T-helper 9 cell (primary cell): Measurements from ENCODE around the gene CCRL2.
"Not testable (repeated sequence)": the region's sequence is repeated elsewhere in the genome, so short reads cannot be mapped to it uniquely, and the experiment has no call there.

Source experiments
- DNase-seq: peaks from one replicate; pipeline ENCODE4 v3.0.0-alpha.2; 2020

CCRL2 gene

DNA sequence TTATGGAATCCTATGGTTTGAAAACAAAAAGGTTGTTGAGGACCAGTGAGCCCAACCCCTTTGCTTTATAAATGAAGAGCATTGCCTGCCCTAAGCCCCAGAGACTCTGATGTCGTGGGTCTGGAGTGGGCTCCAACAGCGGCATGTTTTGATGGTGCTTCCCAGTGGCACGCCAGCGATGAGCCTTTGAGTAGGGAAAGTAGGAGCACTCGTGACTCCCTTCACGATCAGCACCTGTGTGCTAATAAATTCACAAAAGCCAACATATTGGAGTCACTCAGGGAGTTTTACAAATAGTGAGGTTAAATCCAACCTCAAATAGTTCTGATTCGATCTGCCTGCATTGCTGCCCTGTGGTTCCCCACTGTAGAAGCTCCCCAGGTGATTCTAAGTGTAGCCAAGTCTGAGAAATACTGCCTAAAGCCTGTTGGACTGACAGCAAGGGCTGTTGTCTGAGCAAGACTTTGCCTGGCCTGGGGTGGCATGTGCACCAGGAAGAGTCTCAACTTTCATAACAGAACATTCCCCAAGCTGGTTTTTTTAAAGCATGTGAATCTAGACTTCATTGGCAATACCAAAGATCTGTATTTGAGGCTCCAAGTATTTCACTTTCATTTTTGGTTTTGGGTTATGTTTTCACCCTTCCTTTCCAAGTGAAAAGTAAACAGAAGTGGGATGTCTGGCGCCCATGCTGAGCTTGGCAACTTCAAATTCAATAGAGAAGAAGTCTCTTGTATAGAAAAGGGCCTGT is 26.4 kb upstream of the CCRL2 start:
- no peak for DNase-seq

DNA sequence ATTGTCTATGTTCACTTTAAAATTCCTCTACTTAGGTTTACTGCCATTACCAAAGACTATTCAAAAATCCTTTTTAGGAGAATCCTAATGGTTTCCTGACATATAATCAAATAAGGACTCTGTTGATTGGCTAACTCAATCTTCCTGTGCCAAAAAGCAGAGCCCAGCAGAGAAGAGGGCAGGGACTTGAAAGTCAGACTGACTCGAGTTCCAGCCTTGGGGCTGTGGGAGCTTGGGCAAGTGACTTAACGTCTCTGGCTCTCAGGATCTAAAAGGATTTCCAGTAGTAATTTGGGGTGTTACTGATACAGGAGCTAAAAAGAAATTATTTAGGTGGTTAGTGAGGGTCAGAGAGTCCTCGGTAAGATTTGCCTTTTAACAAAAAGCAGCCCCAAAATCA is 25.4 kb upstream of the CCRL2 start:
- no peak for DNase-seq

DNA sequence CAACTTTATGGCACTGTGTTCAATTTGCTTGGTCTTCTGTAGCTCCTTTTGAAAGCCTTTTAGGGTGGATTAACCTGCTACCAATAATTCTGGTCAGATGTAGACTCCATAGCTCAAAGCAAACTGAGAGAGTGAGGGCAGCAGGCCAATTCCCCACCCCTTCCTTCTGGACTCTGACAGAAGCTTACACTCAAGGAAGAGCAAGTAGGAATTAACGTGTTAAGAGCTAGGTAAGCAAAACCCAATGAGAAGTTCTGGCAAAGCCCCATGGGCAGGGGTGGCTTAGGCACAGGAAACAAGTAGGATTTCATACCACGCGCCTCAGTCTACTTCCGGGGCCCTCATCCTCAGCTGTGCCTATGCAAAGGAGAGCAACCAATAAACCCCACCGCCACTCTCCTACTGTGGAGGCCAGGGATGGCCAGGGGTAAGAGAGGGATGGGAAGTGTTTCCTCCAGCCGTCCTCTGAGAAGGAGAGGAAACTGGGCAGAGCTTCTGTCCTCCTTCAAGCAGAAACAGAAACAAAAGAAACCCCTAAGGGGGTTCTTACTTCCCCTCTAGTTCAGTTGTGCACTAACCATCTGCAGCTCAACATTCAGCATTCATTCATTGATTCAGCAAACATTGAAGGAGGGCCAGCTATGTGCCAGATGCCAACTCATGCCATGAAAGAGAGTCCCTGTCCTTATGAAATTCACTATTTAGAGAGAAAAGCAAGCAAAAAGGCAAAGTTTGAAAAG is 23.7 kb upstream of the CCRL2 start:
- no peak for DNase-seq

DNA sequence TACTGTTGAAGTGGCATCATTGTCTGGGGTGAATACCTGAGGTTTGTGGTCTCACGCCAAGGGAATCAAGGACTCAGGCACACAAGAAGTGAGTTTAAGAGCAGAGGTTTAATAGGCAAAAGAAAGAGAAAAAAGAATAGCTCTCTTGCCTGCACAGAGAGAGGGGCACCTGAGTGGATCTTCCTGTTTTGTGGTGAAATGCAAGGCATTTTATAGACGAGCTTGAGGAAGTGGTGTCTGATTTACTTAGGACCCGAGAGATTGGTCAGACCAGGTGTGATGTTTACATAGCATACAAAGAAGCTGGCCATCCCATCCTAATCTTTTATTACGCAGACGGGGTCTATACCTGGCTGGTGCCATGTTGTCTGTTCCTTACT is 23.1 kb upstream of the CCRL2 start:
- DNase-seq = no peak

DNA sequence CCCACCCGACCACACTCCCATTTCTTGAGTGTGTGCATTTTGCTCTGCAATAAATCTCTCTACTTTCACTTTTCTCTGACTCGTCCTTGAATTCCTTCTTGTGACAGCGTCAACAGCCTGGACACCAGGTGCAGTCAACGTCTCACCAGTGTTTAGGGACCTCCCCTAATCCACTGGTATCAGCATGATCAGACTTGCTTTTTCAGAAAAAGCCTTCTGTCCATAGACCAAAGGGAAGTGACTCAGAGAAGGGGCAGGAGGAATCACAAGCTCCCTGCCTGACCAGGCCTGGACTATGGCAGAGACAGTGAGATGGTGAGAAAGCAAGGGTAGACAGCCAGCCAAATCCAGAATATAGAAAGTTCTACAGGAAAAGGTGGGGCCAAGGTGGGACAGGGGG is 20.9 kb upstream of the CCRL2 start:
- no peak for DNase-seq

DNA sequence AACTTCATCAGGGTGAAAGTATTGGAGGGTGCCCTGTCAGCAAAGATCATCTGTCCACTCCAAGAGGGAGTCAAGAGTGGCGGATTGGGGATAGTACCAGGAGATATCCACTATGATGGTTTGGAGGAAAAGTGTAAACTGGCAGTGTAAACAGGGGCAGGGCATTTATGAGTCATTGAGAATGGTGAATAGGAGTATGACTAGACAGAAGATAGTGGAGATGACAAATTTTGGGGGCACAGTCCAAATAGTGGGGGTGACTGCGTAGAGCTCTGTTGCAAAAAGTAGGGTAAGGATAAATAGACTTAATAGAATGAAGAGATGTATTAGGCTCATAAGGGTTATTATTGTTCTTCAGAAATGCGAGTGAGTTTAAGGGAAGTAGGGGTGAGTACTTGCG is 18.2 kb upstream of the CCRL2 start:
- not testable (repeated sequence) for DNase-seq

DNA sequence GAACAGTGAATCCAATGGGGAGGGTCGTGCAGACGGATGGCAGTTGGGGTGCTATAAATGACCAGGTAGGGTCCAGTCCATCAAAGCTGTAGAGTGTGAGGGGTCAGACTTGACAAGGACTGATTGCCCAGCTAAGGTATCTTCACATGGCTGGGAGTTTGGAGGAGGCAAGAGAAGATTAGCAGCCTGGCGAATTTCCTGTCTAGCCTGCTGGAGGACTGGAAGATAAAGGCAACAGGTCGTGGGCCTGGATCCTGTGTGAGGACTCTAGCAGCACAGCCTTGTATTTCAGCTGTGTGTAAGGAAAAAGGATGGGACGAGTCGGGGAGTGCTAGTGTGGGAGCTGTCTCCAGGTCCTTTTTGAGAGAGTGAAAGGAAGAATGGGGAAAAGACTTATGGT is 17.8 kb upstream of the CCRL2 start:
- no peak for DNase-seq

DNA sequence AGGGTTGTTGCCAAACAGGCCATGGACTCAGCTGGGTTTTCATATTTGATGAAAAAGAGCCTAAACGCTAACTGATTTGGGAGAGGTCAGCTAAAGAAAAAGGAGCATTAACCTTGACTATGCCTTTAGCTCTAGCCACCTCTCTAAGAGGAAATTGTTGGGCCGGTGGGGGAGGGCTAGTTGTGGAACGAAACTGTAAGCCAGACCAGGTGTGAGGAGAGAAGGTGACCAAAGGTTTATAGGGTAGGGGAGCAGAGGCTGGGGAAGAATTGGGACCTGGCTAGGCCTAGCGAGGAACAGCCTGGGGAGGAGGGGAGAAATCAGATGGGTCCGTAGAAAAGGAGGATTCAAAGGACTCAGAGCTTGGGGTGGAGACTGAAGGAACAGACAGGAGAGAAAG is 15.5 kb upstream of the CCRL2 start:
- DNase-seq = not testable (repeated sequence)

DNA sequence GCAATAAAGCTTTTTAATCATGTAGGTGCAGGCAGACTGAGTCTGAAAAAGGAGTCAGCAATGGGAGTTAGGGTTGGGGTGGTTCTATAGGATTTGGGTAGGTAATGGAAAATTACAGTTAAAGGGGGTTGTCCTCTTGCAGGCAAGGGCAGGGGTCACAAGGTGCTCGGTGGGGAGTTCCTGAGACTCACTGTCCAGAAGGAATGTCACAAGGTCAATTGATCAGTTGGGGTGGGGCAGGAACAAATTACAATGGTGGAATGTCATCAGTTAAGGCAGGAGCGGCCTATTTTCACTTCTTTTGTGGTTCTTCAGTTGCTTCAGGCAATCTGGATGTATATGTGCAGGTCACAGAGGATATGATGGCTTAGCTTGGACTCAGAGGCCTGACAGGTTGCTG is 14.0 kb upstream of the CCRL2 start:
- no peak for DNase-seq

DNA sequence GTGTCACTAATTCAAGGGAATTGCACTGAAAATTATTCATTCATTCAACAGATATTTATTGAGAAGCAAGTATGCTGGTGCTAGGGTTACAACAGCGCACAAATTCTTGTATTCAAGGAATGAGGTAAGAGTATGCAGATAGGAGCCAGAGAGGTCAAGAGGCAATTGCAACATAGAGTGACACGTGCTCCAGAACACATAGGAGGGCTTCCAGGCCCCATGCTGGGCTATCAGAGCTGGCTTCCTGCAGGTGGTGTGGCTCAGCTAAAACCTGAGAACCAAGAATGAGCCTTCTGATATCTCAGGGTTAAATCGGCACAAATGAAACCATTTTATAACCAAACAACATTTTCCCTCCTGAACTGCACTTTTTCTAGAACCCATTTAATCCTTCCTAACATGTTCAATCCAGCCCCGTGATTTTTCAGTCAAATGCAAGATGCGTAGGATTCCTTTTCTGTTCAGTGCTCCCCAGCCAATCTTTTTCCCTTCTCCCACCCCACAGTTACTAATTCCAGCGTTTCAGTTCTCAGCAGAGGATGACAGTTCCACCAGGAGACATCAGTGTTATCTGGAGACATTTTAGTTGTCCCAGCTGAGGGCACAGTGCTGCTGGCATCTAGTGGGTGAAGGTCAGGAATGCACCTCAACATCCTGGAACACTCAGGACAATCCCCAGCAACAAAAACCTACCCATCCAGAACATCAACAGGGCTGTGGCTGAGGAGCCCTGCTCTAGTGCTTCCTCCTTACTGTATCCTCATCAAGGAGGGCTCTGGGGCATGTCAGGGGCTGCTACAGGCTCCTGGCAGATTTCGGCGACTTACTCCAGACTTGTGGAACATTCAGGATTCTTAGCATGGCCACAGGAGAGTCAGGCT is 13.3 kb upstream of the CCRL2 start:
- no peak for DNase-seq

DNA sequence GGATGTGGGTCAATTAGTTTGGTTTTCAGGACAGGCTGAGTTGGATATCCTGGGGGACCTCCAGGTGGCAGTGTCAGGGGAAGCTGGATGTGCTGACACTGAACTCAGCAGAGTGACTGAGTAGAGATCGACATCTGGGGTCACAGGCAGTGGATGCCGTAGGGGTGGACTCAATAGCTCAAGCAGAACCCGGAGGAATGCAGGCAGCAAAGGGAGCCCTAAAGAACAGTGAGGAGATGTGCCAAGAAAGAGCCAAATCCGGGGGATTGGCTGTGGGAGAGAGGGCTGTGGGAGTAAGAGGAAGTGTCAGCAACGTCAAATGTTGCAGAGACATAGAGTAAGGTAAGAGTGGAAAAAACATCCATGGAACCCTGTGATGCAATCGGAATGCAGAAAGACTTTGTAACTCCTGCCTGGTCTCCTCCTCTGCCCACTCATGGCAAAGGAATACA is 11.8 kb upstream of the CCRL2 start:
- no peak for DNase-seq

DNA sequence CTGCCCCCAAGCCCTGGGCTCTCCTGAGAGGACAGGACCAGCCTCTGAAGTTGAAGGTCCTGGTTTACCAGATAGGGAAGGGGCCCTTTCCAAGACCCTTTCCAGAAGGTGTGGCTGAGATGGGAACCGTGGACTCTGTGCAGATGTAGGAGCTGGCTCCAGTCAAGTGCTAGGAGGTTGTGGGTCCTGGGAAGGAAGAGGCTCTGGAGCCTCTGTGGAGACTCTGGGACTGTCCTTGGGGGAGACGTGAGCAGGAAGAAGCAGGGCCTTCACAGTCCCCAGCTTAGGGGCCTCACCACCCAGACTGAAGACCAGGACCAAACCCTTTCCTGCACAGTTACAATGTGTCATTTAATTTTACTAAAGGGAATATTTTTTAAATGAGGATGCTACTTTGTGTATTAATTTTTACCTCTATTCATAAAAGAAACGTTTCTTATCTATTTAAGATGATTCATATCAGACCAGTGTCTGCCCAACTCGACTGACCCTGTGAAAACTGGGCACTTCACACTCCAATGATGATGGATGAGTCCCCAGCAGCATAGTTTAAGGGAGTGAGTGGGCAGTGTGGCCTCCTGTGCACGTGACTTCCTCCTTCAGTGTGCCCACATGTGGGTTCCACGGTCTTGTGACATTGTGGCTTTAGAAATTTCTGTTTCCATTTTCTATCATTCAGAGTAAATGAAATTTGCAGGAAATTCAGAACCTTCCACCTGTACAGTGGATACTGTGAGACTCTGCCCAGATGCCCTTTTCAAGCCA is 11.1 kb upstream of the CCRL2 start:
- no peak for DNase-seq

DNA sequence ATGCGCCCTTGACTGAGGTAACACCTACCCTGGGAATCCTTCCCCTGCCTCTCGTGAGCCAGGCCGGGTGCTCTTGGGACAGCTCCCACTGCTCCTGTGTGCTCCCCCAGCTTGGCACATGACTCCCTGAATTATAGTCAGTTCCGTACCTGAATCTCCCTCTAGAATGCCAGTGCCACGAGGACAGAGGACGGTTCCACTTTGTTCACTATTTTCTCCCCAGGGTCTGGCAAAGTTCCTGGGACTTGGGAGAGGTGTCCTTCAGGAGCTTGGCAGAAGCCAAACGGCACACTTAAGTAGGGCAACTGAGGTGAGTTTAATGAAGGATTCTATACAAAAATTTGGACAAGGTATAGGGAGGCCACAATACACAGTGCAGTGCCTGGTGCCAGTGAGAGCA is 9.9 kb upstream of the CCRL2 start:
- no peak for DNase-seq

DNA sequence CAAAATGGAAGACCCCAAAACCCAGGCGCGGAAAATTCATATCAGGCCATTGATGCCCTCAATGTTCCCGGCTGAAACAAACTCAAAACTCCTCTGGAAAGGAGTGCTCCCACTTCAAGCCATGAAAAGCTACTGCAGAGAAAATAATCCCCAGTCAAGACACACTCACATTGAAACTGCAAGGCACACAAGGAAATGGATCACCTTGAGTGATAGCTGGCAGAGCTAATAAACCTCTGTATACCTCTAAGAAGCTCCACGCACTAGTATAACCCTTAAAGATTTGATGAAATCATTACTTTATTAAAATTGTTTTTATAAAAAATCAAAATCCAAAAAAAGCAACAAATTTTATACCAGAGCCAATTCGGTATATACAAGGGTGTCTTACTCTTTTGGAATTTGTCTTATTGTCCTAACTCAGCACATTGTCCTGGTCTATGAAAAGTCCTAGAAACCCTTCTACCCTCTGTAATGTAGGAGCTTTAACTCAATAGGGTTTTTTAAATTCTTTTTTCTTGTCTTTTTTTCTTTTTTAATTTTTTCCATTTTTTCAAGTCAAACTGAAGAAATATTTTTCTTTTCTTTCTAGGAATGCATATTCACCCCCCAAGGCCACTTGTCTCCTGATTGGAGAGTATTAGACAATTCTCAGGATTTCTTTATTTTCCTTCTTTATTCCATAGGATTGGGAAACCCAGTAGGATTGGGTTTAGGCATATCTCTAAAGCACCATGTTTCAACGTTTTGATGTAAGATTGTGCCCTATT is 8.7 kb upstream of the CCRL2 start:
- DNase-seq = no peak

DNA sequence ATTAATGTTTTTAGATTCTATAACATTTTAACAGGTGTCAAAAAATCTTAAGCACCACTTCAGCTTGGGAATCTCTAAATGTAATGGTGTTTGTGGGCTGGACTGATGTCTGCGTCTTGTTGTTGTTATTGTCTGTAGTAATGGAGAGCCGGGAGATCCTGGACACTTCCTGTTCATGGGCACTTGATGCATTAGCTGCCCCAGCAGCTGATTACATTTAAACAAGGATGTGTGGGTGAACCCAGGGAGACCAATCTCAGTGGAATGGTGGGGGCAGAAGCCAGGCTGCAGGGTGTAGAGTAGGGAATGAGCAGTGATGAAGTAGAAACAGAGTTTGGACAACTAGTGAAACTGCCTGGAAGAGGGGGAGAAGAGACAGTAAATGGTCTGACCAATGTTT is 8.0 kb upstream of the CCRL2 start:
- DNase-seq = no peak

DNA sequence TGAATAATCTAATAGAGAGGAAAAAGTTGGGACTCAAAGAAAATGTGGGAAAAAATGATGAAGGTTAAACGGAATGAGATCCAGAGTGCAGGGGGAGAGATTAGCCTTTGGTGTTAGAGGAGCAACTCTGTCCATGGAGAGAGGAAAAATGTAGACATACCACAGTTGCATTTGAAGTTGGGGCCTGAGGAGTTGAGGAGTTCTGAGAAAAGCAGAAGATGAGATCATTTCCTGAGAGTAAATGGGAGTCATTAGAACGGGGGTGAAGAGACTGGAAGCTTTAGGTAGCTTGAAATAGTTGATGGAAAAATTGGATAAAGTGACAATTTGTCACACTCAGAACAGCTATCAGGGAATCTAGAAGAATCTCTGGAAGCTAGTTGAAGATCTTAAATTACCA is 7.5 kb upstream of the CCRL2 start:
- DNase-seq = no peak

DNA sequence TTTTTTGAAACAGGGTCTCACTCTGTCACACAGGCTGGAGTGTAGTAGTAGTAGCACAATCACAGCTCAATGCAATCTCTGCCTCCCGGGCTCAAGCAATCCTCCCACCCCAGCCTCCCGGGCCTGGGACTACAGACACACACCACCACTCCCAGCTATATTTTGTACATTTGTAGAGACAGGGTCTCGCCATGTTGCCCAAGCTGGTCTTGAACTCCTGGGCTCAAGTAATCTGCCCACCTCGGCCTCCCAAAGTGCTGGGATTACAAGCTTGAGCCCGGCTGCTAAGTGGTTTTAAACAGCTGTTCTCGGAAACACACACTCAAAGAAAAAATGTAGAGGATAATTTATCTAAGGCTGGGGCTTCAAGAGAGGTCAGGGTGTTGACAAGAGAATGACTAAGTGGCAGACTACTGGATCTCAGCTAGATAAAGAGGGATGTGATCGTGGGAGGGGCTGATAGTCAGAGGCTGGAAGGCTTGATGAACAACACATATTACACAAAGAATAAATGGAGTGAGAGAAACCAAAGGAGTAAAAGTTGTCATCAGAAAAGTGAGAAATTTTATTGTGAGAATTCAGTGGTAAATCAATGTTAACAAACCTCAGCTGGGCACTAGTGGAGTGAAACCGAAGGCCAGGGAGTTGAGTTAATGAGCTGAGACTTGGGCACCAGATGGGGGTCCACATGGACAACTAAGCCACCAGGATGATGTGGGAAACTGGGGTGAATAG is 6.9 kb upstream of the CCRL2 start:
- DNase-seq = no peak

DNA sequence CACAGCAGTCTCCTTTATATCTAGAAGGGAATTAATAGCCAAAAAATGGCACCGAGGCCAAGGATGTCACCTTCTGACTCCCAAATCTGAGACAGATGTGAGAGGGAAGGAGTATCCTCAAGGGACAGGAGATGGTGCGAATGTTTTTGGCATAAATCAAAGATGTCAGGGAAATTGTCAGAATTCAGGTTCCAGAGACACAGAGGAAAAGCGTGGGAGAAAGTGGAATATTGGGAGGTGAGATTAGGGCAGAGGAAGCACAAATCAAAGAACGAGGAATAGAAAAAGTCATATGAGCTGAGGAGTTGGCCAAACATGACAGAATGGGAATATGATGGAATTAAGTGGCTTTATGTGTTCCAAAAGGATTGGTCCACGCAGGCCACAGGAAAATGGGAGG is 6.2 kb upstream of the CCRL2 start:
- no peak for DNase-seq

DNA sequence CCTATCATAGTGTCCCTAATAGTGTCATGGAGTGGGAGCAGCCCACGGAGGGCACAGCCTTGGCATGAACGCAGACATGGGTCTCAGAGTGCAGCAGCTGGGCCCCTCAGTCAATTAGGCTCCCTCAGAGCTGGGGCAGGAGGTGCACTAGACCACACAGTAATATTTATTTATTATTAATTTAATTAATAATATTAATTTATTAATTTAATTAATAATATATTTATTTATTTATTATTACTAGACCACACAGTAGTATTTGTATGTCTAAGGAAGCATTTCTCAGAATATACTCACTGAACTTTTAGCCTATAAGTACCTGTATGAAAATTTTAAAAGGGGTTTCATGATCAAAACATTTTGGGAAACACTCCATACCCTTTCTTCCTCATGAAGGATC is 5.5 kb upstream of the CCRL2 start:
- no peak for DNase-seq

DNA sequence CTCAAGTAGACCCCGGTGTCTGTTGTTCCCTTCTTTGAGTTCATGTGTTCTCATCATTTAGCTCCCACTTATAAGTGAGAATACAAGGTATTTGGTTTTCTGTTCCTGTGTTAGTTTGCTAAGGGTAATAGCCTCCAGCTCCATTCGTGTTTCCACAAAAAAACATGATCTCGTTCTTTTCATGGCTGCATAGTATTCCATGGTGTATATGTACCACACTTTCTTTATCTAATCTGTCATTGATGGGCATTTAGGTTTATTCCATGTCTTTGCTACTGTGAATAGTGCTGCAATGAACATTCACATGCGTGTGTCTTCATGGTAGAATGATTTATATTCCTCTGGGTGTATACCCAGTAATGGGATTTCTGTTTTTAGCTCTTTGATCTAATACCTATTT is 4.2 kb upstream of the CCRL2 start:
- DNase-seq = not testable (repeated sequence)

DNA sequence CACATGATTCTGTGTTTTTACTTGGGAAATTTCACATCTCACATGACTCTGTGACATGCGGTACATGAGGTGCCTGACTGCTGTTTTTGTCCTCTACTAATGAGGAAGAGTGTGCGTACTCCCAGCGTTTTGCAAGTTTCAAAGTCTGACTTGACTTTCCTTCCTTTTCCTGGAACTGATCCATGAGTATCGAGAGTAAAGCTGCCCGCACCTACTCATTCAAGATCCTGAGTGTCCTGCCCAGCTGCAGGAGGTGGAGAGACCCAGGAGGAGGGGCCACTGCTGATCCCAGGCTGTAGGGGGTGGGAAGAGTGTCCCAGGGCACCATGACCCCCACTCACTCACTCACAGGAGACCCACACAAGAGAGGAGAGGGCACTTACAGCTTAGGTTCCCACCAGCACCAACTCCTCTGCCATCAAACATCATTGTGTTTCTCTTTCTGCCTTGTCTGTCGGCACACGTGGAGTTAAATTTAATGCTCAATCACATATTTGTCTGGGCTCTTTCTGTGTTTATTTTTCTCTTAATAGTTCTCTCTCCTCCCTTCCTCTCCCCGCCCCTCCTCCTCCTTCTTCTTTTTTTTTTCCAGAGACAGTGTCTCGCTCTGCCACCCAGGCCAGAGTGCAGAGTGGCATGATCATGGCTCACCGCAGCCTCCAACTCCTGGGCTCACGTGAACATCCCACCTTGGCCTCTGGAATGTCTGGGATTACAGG is 1.6 kb upstream of the CCRL2 start:
- DNase-seq = no peak
